Right atrium auricular region (tissue), 2 donors: ENCODE data around the gene TECPR2. TPM values are rescaled to one million over a fixed set of nuclear protein-coding genes. Genes with fewer than 3 reads are reported as not detected.
"Not testable (repeated sequence)": the region's sequence is repeated elsewhere in the genome, so short reads cannot be mapped to it uniquely, and the experiment has no call there.

Experiments
- DNase-seq: peaks from one replicate; pipeline ENCODE4 v3.0.0-alpha.2; 2019; ENCODE audit warnings: low spot score
- H3K27ac ChIP-seq, 2 donors: fragments of 200-600 bp; sonication (generic); 1 replicate in 1 of 2; 2 replicates in 1 of 2; pipeline ENCODE4 v1.5.1; 2016 to 2019
- H3K27me3 ChIP-seq, 2 donors: fragments of 200-600 bp; sonication (generic); one replicate each; pipeline versions ENCODE4 v1.5.1 to v1.6.0; 2017 to 2019
- H3K36me3 ChIP-seq: fragments of 200-600 bp; sonication (generic); one replicate; pipeline ENCODE4 v1.5.1; 2016
- H3K4me1 ChIP-seq, 2 donors: fragments of 200-600 bp; sonication (generic); one replicate each; pipeline versions ENCODE4 v1.5.1 to v1.6.0; 2017 to 2019
- H3K4me3 ChIP-seq, 2 donors: fragments of 200-600 bp; sonication (generic); 1 replicate in 1 of 2; 2 replicates in 1 of 2; pipeline ENCODE4 v1.5.1; 2017 to 2019; ENCODE audit warnings: mild to moderate bottlenecking in 1 of 2, moderate library complexity in 1 of 2
- H3K9me3 ChIP-seq, 2 donors: fragments of 200-600 bp; sonication (generic); one replicate each; pipeline ENCODE4 v1.5.1; 2019
- CTCF ChIP-seq, 2 donors: fragments of 200-600 bp; sonication (generic); IDR thresholded peaks; one replicate each; pipeline ENCODE4 v1.5.1; 2019; ENCODE audit warnings: antibody characterized with exemption in 2 of 2
- total RNA-seq, 2 donors: library from RNA; depleted of rRNA; stranded (reverse); fragments of >200 nt; gene quantifications; one replicate each; pipeline ENCODE4 v1.1.0, GENCODE V29; 2016

TECPR2 gene
- total RNA-seq, 2 donors from 2014 or later = 13.2 to 15.5 TPM

DNA sequence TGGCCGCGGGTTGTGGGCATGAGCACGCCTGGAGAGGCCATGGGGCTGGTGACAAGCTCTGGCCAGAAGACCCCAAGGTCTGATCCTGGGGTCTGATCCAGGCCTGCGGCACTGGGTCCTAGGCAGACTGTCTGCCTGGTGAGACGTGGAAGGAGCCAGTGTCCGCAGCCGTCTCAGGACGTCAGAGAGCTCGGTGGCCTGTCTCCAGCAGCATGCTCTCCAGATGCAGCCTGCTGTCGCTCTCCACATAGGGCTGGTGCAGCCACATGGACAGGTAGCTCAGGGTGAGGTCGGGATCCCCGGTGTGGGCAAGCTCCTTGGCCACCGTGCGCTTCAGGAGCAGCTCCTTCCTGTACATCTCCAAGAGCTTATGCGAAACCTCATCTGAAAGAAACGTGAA lies 14.4 kb upstream of the TECPR2 start:
- DNase-seq = no peak
- no peak overlapping the region for H3K4me3 ChIP-seq
- no peaks in the 10 kb centered on the region for H3K9me3 ChIP-seq
- peaks cover 82% of the 10 kb centered on the region for H3K36me3 ChIP-seq
- no peaks in the 10 kb centered on the region for H3K27me3 ChIP-seq
- TF ChIP-seq CTCF (IDR thresholded peaks at IDR 0.05) = no peak
- H3K27ac ChIP-seq = no peak overlapping the region
- peaks cover 0 to 12% of the 10 kb centered on the region in 2 donors for H3K4me1 ChIP-seq

- Histone ChIP-seq H3K27ac (peak overlapping the region; percentile 7 to 31), H3K9me3 (no peaks in the 10 kb centered on the region), H3K4me1 (peaks cover 0 to 12% of the 10 kb centered on the region in 2 donors), H3K27me3 (no peaks in the 10 kb centered on the region), H3K4me3 (no peak overlapping the region), H3K36me3 (peaks cover 82% of the 10 kb centered on the region)
- no peak for DNase-seq
- TF ChIP-seq CTCF (IDR thresholded peaks at IDR 0.05) = no peak
These were observed 11.7 kb upstream of the TECPR2 start for GRCh38 chr14:102351023-102351422.

DNA sequence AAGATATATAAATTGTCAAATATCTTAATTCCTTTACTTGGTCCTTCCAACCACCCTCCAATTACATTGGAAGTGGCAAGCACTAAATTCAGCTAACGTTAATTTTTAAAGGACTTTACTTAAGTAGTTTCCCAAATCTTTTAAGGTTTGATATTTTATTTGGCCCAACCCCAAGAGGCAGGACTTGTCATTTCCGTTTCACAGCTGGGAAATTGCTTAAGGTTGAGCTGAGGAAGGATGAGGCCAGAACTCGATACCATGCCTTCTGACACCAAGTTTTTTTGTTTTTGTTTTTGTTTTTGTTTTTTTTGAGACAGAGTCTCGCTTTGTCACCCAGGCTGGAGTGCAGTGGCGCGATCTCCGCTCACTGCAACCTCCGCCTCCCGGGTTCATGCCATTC lies 11.1 kb upstream of the TECPR2 start:
- peaks cover 0 to 12% of the 10 kb centered on the region in 2 donors for H3K4me1 ChIP-seq
- H3K27ac ChIP-seq = peak overlapping the region; percentile 7 to 9
- H3K9me3 ChIP-seq, H3K4me3 ChIP-seq, H3K27me3 ChIP-seq, DNase-seq: not testable (repeated sequence)
- peaks cover 81% of the 10 kb centered on the region for H3K36me3 ChIP-seq

- no peaks in the 10 kb centered on the region for H3K27me3 ChIP-seq
- H3K36me3 ChIP-seq = peaks cover 81% of the 10 kb centered on the region
- H3K4me1 ChIP-seq = peaks cover 0 to 12% of the 10 kb centered on the region in 2 donors
- H3K9me3 ChIP-seq = no peaks in the 10 kb centered on the region
- no peak for DNase-seq
- no peak overlapping the region for H3K4me3 ChIP-seq
- peak overlapping the region; percentile 7 to 9 for H3K27ac ChIP-seq
- no peak for TF ChIP-seq CTCF (IDR thresholded peaks at IDR 0.05)
These were observed 10.5 kb upstream of the TECPR2 start for GRCh38 chr14:102352213-102352612.

DNA sequence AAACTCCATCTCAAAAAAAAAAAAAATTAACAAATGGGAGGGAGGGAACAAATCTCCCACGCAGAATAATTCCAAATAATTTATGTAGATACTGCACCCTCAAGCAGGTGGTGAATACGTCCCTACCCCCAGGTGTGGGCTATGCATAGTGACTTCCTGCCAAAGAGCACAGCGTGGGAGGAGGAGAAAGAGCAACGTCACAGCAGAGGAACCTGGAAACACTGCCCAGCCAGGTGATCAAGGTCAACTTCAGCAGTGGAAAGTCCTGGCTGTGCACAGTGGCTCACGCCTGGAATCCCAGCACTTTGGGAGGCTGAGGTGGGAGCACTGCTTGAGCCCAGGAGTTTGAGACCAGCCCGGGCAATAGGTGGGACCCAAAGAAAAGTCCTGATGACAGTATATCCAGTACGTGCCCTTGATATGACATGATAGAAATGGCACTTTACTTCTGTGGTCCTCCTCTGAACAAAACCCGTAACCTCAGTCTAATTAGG lies 9.6 kb upstream of the TECPR2 start:
- no peaks in the 10 kb centered on the region for H3K9me3 ChIP-seq
- no peak overlapping the region for H3K4me3 ChIP-seq
- no peak overlapping the region for H3K27ac ChIP-seq
- no peak for DNase-seq
- H3K27me3 ChIP-seq = no peaks in the 10 kb centered on the region
- H3K4me1 ChIP-seq = peaks cover 0 to 12% of the 10 kb centered on the region in 2 donors
- TF ChIP-seq CTCF (IDR thresholded peaks at IDR 0.05) = no peak
- H3K36me3 ChIP-seq = peaks cover 82% of the 10 kb centered on the region

- no peaks in the 10 kb centered on the region for H3K27me3 ChIP-seq
- H3K4me3 ChIP-seq = no peak overlapping the region
- H3K4me1 ChIP-seq = peaks cover 0 to 14% of the 10 kb centered on the region in 2 donors
- peaks cover 62% of the 10 kb centered on the region for H3K36me3 ChIP-seq
- no peak for DNase-seq
- no peaks in the 10 kb centered on the region for H3K9me3 ChIP-seq
- H3K27ac ChIP-seq = no peak overlapping the region
- TF ChIP-seq CTCF (IDR thresholded peaks at IDR 0.05) = no peak
These were observed 6.5 kb upstream of the TECPR2 start for GRCh38 chr14:102356280-102356679.
